ENCODE measurements around the gene TAGLN3.
A peak's percentile ranks its signal among the peaks of the same experiment; 100 is the strongest.

Gene TAGLN3

DNA sequence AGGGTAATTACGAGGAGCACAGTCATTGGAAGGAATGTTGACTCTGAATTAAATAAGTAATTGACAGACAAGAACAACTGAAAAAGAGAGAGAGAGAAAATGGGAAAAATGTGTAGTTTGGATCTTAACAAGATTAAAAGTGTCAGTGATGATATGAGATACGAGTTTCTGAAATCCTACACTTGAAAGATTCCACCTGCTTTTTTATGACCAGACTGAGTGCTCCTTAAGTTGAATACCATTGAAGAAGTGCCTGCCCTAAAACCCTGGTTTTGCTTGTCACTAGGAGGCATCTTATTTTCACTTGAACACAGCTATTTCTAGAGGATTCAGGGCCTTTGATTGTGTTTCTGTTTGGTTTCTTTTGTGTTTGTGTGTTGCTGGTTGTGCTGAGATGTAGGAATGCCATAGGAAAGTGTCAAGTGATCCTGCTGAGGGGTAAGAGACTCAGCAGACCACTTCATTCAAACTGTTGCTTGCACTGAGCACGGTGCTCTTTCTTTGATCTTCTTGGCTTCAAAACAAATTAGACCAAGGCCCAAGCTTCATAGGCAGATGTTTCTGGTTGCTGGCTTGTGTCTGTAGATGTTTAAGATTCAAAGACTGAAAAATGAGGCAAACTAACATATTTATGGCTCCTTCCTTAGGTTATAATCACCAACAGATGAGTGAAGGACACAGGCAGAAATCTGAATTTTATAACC lies 37.1 kb upstream of the TAGLN3 start:
- Histone ChIP-seq H3K27me3 (ENCODE audit: control insufficient read depth, insufficient read depth, low read length, poor library complexity, severe bottlenecking) (no peaks in the 10 kb centered on the region), H3K9me3 (ENCODE audit: control insufficient read depth, low read length) (no peaks in the 10 kb centered on the region), H3K4me1 (ENCODE audit: control insufficient read depth, insufficient read depth, low read length) (peaks cover 18% of the 10 kb centered on the region), H3K4me3 (ENCODE audit: insufficient read depth, low read depth, low read length) (no peak overlapping the region), H3K27ac (ENCODE audit: insufficient read depth, low read depth, low read length, poor library complexity, severe bottlenecking) (peak overlapping the region; percentile 39), H3K36me3 (ENCODE audit: control insufficient read depth, insufficient read depth, low read length) (no peaks in the 10 kb centered on the region)
- 53 to 57% methylated on average over 3 of the region's 3 CpGs for WGBS, 2 experiments

DNA sequence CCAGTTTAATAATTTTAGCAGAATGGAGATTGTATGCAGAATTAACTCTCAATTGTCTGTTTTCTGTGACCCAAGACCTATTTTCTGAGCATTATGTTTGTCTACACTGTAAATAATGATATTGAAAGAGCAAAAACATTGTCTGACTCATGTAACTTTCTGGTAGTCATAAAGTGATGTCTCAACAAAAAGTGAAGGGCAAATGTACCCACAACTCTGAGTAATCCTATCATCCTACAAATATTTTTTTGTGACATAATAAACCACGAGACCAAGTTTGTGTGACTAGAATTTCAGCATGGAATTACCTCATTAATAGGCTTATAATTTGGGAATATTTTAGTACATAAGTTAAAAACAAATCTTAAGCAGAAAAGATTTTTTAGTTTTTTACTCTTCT lies 35.3 kb upstream of the TAGLN3 start:
- Histone ChIP-seq H3K4me1 (ENCODE audit: control insufficient read depth, insufficient read depth, low read length) (peaks cover 9% of the 10 kb centered on the region), H3K9me3 (ENCODE audit: control insufficient read depth, low read length) (no peaks in the 10 kb centered on the region), H3K27ac (ENCODE audit: insufficient read depth, low read depth, low read length, poor library complexity, severe bottlenecking) (no peak overlapping the region), H3K27me3 (ENCODE audit: control insufficient read depth, insufficient read depth, low read length, poor library complexity, severe bottlenecking) (no peaks in the 10 kb centered on the region), H3K36me3 (ENCODE audit: control insufficient read depth, insufficient read depth, low read length) (no peaks in the 10 kb centered on the region), H3K4me3 (ENCODE audit: insufficient read depth, low read depth, low read length) (no peak overlapping the region)
- WGBS, 2 experiments = 100% methylated on average over 1 of the region's 1 CpG; no CpG with 5 or more reads in 1 of the 2 experiments

- Histone ChIP-seq H3K9me3 (ENCODE audit: control insufficient read depth, low read length) (no peaks in the 10 kb centered on the region), H3K4me3 (ENCODE audit: insufficient read depth, low read depth, low read length) (no peak overlapping the region), H3K27me3 (ENCODE audit: control insufficient read depth, insufficient read depth, low read length, poor library complexity, severe bottlenecking) (no peaks in the 10 kb centered on the region), H3K27ac (ENCODE audit: insufficient read depth, low read depth, low read length, poor library complexity, severe bottlenecking) (no peak overlapping the region), H3K36me3 (ENCODE audit: control insufficient read depth, insufficient read depth, low read length) (no peaks in the 10 kb centered on the region), H3K4me1 (ENCODE audit: control insufficient read depth, insufficient read depth, low read length) (peaks cover 9% of the 10 kb centered on the region)
- 93 to 100% methylated on average over 1 to 2 of the region's 2 CpGs for WGBS, 2 experiments
Observed at GRCh38 chr3:111965484-111965883, 33.2 kb upstream of the TAGLN3 start.

DNA sequence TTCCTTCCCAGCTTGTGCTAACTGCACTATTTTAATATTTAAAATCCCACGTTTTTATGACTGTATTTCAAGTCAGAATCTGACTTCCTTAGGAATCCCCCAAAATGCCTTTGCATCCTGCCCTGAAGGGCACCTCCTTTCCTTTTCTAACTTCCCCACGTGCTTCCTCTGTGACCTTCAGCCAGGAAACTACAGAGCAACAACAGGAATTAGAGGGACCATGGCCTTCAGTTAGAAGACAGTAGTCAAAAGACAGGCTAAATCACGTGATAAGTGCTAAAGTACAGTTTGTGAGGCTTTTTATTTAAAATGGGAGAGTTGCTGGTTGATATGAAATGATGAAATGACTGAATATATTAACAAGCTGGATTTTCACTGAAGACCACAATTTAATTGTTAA lies 31.7 kb upstream of the TAGLN3 start:
- no peak overlapping the region for H3K4me3 ChIP-seq (ENCODE audit: insufficient read depth, low read depth, low read length)
- 34 to 36% methylated on average over 3 of the region's 3 CpGs for WGBS, 2 experiments
- H3K27me3 ChIP-seq (ENCODE audit: control insufficient read depth, insufficient read depth, low read length, poor library complexity, severe bottlenecking) = no peaks in the 10 kb centered on the region
- H3K36me3 ChIP-seq (ENCODE audit: control insufficient read depth, insufficient read depth, low read length) = no peaks in the 10 kb centered on the region
- peaks cover 4% of the 10 kb centered on the region for H3K4me1 ChIP-seq (ENCODE audit: control insufficient read depth, insufficient read depth, low read length)
- no peaks in the 10 kb centered on the region for H3K9me3 ChIP-seq (ENCODE audit: control insufficient read depth, low read length)
- no peak overlapping the region for H3K27ac ChIP-seq (ENCODE audit: insufficient read depth, low read depth, low read length, poor library complexity, severe bottlenecking)

DNA sequence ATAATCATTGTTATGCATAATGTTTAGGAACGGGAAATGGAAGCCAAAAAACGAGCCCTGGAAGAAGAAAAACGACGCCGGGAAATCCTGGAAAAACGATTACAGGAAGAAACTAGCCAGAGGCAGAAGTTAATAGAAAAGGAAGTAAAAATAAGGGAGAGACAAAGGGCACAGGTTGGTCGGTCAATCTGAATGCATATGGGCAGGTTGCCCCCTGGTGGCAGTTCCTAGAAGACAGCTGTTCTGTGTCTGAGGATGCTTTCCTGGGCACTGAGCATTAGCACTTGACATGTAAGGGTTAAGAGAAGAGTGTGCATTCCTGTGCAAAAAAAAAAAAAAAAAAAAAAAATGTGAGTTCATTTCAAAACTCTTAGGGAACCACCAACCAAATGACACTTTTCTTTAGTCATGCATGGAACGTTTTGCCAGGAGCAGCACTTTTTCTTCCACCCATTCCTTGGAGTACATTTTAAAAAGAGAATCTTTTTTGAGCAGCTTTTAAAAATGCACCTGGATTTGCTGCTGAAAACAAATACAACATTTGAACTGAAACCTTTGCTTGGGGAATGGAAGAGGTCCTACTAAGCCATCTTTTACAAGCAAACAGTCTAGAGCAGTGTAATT lies 31.0 kb upstream of the TAGLN3 start:
- Histone ChIP-seq H3K4me3 (ENCODE audit: insufficient read depth, low read depth, low read length) (no peak overlapping the region), H3K9me3 (ENCODE audit: control insufficient read depth, low read length) (no peaks in the 10 kb centered on the region), H3K27ac (ENCODE audit: insufficient read depth, low read depth, low read length, poor library complexity, severe bottlenecking) (no peak overlapping the region), H3K36me3 (ENCODE audit: control insufficient read depth, insufficient read depth, low read length) (no peaks in the 10 kb centered on the region), H3K27me3 (ENCODE audit: control insufficient read depth, insufficient read depth, low read length, poor library complexity, severe bottlenecking) (no peaks in the 10 kb centered on the region), H3K4me1 (ENCODE audit: control insufficient read depth, insufficient read depth, low read length) (no peaks in the 10 kb centered on the region)
- WGBS, 2 experiments = 22% methylated on average over 8 of the region's 8 CpGs

DNA sequence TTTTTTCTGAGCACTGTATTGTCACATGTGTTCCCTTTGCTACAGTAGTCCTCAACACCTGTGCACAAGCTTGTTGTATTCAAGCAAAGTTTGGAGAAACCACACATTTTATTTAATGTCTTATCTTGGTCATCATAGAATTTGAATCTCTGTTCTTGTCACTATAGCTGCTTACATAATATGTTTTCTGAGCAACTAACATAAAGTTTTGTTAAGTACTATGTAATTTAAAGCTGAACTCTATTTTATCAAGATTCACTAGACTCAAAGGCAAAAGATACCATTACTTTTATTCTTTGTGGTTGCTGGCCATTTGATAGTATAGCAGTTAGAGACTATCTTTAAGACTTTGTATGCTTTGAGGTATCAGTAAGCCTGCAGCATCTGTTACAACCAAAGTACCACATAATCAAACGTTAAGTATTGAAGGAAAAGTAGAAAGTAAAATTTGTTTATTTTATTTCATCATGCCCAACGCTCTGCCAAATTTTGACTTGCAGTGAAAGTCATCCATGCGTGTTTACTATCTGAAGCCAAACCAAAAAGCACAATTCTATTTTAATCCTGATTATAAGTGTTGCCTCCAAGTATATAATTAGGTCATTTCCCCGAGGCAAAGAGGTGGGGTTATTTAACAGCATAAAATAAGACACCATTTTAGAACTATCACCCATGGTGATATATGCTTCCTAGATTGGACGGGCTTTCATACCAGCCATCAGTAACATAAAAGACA lies 30.2 kb upstream of the TAGLN3 start:
- no peak overlapping the region for H3K27ac ChIP-seq (ENCODE audit: insufficient read depth, low read depth, low read length, poor library complexity, severe bottlenecking)
- H3K27me3 ChIP-seq (ENCODE audit: control insufficient read depth, insufficient read depth, low read length, poor library complexity, severe bottlenecking) = no peaks in the 10 kb centered on the region
- no peaks in the 10 kb centered on the region for H3K36me3 ChIP-seq (ENCODE audit: control insufficient read depth, insufficient read depth, low read length)
- H3K4me3 ChIP-seq (ENCODE audit: insufficient read depth, low read depth, low read length) = no peak overlapping the region
- no peaks in the 10 kb centered on the region for H3K4me1 ChIP-seq (ENCODE audit: control insufficient read depth, insufficient read depth, low read length)
- 90 to 95% methylated on average over 3 to 4 of the region's 5 CpGs for WGBS, 2 experiments
- no peaks in the 10 kb centered on the region for H3K9me3 ChIP-seq (ENCODE audit: control insufficient read depth, low read length)

- Histone ChIP-seq H3K27ac (ENCODE audit: insufficient read depth, low read depth, low read length, poor library complexity, severe bottlenecking) (no peak overlapping the region), H3K4me3 (ENCODE audit: insufficient read depth, low read depth, low read length) (no peak overlapping the region), H3K4me1 (ENCODE audit: control insufficient read depth, insufficient read depth, low read length) (no peaks in the 10 kb centered on the region), H3K27me3 (ENCODE audit: control insufficient read depth, insufficient read depth, low read length, poor library complexity, severe bottlenecking) (no peaks in the 10 kb centered on the region), H3K36me3 (ENCODE audit: control insufficient read depth, insufficient read depth, low read length) (no peaks in the 10 kb centered on the region), H3K9me3 (ENCODE audit: control insufficient read depth, low read length) (no peaks in the 10 kb centered on the region)
- 80% methylated on average over 1 of the region's 3 CpGs; no CpG with 5 or more reads in 1 of the 2 experiments for WGBS, 2 experiments
Observed at GRCh38 chr3:111970376-111970775, 28.3 kb upstream of the TAGLN3 start.

DNA sequence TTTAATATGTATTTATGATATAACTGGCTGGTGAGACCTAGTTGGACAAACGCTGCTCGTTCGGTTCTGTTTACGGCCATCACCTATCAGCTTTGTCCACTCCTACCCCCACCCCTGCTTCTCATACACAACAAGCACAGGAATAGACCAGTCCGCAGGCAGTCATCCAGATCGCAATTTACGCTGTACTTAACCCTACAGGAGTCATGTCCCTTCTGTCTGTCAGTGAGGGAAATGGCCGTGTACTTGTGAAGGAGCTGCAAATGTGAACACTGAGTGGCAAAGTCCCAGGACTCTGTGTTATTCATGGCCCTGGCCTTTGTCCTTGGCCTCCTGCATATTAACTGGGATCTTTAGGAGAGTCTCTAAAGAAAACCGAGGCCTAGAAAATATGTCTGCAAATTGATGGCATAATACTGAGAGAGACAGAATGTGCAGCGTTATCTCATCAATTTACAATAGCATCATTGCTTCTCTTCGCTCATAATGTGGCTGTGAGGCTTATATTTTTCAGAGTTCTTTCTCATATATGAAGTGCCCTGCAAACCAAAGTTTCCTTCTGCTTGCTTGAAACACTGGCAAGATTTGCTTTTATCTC lies 27.1 kb upstream of the TAGLN3 start:
- no peaks in the 10 kb centered on the region for H3K27me3 ChIP-seq (ENCODE audit: control insufficient read depth, insufficient read depth, low read length, poor library complexity, severe bottlenecking)
- 89 to 92% methylated on average over 11 of the region's 11 CpGs for WGBS, 2 experiments
- H3K36me3 ChIP-seq (ENCODE audit: control insufficient read depth, insufficient read depth, low read length) = no peaks in the 10 kb centered on the region
- H3K4me3 ChIP-seq (ENCODE audit: insufficient read depth, low read depth, low read length) = no peak overlapping the region
- no peaks in the 10 kb centered on the region for H3K4me1 ChIP-seq (ENCODE audit: control insufficient read depth, insufficient read depth, low read length)
- H3K9me3 ChIP-seq (ENCODE audit: control insufficient read depth, low read length) = no peaks in the 10 kb centered on the region
- no peak overlapping the region for H3K27ac ChIP-seq (ENCODE audit: insufficient read depth, low read depth, low read length, poor library complexity, severe bottlenecking)

DNA sequence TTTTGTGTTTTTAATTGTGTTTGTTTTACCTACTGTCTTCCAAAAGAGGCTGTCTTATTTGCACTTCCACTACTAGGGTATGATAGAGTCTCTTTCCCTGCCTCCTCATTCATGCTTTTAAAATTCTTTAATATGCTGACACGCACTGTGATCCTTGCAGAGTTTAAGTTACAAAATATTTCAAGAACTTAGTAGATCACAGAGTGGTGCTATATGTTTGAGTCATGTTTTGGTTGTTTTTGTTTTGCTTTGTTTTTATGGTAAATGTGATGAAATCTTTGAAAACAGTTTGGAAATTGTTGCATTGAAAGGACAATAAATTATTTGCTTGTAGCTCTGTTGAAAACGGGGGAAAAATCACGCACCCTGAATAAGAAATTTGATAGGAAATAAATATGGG lies 25.8 kb upstream of the TAGLN3 start:
- no peak overlapping the region for H3K27ac ChIP-seq (ENCODE audit: insufficient read depth, low read depth, low read length, poor library complexity, severe bottlenecking)
- H3K4me3 ChIP-seq (ENCODE audit: insufficient read depth, low read depth, low read length) = no peak overlapping the region
- no peaks in the 10 kb centered on the region for H3K4me1 ChIP-seq (ENCODE audit: control insufficient read depth, insufficient read depth, low read length)
- no peaks in the 10 kb centered on the region for H3K36me3 ChIP-seq (ENCODE audit: control insufficient read depth, insufficient read depth, low read length)
- no peaks in the 10 kb centered on the region for H3K9me3 ChIP-seq (ENCODE audit: control insufficient read depth, low read length)
- H3K27me3 ChIP-seq (ENCODE audit: control insufficient read depth, insufficient read depth, low read length, poor library complexity, severe bottlenecking) = no peaks in the 10 kb centered on the region
- 83 to 94% methylated on average over 1 to 2 of the region's 3 CpGs for WGBS, 2 experiments

DNA sequence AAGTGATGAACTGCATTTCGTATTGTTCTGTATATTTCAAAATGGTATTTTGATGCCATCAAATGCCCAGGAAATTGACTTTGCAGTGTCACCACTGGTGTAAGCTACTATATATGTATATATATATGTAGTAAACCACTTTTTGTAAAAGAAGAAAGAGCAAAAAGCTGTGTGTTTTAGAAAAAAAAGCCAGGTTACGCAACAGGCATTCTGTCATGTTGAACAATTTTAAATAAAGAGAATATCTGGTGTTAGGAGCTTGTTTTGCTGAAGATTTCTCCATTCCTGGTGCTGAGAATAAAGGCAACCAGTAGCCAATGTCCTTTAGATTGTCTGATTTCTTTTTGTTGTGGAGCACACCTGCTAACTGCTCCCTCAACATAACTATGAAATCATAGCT lies 23.6 kb upstream of the TAGLN3 start:
- H3K4me3 ChIP-seq (ENCODE audit: insufficient read depth, low read depth, low read length) = no peak overlapping the region
- WGBS, 2 experiments = 81 to 89% methylated on average over 2 of the region's 2 CpGs
- H3K36me3 ChIP-seq (ENCODE audit: control insufficient read depth, insufficient read depth, low read length) = no peaks in the 10 kb centered on the region
- H3K27ac ChIP-seq (ENCODE audit: insufficient read depth, low read depth, low read length, poor library complexity, severe bottlenecking) = no peak overlapping the region
- no peaks in the 10 kb centered on the region for H3K9me3 ChIP-seq (ENCODE audit: control insufficient read depth, low read length)
- H3K27me3 ChIP-seq (ENCODE audit: control insufficient read depth, insufficient read depth, low read length, poor library complexity, severe bottlenecking) = no peaks in the 10 kb centered on the region
- no peaks in the 10 kb centered on the region for H3K4me1 ChIP-seq (ENCODE audit: control insufficient read depth, insufficient read depth, low read length)

All from ectodermal cell (in vitro differentiated cells).